Activated naive CD4-positive, alpha-beta T cell treated with anti-CD3 and anti-CD28 coated beads, Interleukin-2, amount 10 ng/mL, durations not matched to agents 7 days and 5 days (primary cell): ENCODE measurements around the gene MYH7B.

Source experiments
- CTCF ChIA-PET: fragments of 350-600 bp; sonication (Branson Sonifier 250); formaldehyde crosslinking; loops from one replicate; lab custom pipeline; 2021; ENCODE audit warnings: antibody characterized with exemption; lab: Charles Lee
- DNase-seq: peaks from one replicate; pipeline ENCODE4 v3.0.0-alpha.2; 2020
- H3K27ac Mint-ChIP-seq: one replicate; pipeline ENCODE4 v1.8.0; 2021; ENCODE audit warnings: mild to moderate bottlenecking, moderate library complexity, mixed read lengths
- H3K27me3 Mint-ChIP-seq: one replicate; pipeline ENCODE4 v1.8.0; 2021; ENCODE audit warnings: mild to moderate bottlenecking, mixed read lengths
- H3K36me3 Mint-ChIP-seq: one replicate; pipeline ENCODE4 v1.8.0; 2021; ENCODE audit warnings: mixed read lengths
- H3K4me1 Mint-ChIP-seq: one replicate; pipeline ENCODE4 v1.8.0; 2021; ENCODE audit warnings: mixed read lengths
- H3K4me3 Mint-ChIP-seq: one replicate; pipeline ENCODE4 v1.8.0; 2021; ENCODE audit warnings: mild to moderate bottlenecking, moderate library complexity, mixed read lengths
- H3K9me3 Mint-ChIP-seq: one replicate; pipeline ENCODE4 v1.8.0; 2021; ENCODE audit warnings: mixed read lengths

The MYH7B gene

DNA sequence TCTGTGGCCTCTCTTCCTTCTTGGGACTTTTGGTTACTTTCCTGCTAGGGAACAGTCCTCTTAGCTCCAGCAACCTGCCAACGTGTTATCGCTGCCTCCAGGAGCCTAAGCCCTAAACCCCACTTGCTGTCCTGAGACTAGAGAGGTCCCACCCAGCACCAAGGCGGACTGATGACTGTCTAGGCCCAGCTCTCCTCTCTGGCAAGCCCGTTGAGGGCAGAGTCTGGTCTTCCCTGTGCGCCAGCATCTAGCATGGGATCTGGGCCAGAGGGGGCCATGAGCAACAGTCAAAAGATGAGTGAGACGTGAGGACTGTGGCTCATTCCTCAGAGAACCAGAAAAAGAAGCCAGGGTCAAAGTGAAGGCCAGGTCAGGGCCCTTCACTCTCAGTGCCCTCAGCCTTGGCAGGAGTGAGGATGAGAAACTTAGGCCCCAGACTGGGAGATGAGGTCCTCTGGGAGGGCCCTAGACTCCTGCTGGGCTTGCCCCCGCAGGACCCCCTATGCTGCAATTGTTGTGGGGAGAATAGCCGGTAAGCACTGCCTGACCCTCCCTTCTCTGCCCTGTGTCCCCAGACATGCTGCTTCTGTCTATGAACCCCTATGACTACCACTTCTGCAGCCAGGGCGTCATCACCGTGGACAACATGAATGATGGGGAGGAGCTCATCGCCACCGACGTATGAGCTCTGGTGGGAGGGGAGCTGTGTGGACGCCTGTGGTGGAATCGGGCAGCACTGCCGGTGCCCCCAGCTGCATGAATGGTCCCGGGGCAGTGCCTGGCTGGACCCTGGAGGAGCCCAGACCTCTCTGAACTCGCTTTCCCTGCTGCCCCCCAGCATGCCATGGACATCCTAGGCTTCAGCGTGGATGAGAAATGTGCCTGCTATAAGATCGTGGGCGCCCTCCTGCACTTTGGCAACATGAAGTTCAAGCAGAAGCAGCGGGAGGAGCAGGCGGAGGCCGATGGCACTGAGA is 30.9 kb downstream of the MYH7B start:
- H3K4me1 Mint-ChIP-seq, result peaks cover 2% of the 10 kb centered on the region
- no peak for DNase-seq
- H3K36me3 Mint-ChIP-seq, result no peaks in the 10 kb centered on the region
- no peak overlapping the region for H3K4me3 Mint-ChIP-seq
- H3K27me3 Mint-ChIP-seq, result peaks cover 43% of the 10 kb centered on the region
- CTCF ChIA-PET, result no interaction called here
- H3K27ac Mint-ChIP-seq, result no peak overlapping the region
- no peaks in the 10 kb centered on the region for H3K9me3 Mint-ChIP-seq

DNA sequence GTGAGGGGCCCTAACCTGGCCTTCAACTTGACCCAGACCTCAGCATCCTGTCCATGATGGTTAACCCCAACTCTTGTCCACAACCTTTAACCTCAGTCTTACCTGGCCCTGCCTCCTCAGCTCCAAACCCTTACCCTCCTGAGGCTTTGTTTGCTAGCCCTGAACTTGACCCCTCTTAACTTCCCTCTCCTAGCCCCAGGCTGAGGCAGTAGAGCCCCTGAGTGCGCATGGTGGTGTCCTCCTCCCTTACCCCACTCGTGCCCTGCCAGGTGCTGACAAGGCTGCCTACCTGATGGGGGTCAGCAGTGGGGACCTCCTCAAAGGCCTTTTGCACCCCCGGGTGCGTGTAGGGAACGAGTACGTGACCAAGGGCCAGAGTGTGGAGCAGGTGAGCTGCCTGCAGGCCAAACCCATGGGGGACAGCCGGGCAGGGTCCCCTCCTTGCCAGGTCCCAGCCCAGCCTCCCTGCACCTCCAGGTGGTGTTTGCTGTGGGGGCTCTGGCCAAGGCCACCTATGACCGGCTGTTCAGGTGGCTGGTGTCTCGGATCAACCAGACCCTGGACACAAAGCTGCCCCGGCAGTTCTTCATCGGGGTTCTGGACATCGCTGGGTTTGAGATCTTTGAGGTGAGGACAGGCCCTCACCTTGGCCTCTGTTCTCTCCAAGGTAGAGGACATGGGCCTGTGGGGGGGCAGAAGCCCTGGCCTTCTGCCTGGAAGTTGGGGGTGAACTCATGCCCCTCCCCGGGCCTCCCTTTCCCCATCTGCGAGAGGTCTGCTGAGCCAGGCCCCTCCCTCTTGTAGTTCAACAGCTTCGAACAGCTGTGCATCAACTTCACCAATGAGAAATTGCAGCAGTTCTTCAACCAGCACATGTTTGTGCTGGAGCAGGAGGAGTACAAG is 31.9 kb downstream of the MYH7B start:
- Mint-ChIP-seq H3K27me3 (peaks cover 37% of the 10 kb centered on the region), H3K36me3 (no peaks in the 10 kb centered on the region), H3K4me3 (no peak overlapping the region), H3K27ac (no peak overlapping the region), H3K9me3 (no peaks in the 10 kb centered on the region), H3K4me1 (peaks cover 2% of the 10 kb centered on the region)
- CTCF ChIA-PET, result interaction anchor here (0.7 kb wide), 1 partner anchor 451 kb away, joined by 4 read pairs; the partner anchor contains the start of gene GDF5
- DNase-seq, result no peak

DNA sequence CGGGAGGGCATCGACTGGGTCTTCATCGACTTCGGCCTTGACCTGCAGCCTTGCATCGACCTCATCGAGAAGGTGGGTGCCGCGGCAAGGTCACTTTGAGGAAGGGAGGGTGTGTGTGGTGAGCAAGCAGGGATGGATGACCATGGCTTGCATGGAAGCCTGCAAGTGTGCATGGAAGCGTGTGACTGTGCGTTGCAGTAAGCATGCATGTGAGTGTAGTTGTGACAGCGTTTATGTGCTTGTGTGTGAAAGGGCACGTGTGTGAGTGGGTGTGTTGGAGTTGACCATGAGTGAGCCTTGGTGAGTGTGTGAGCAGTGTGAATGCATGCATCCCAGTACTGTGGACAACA is 32.5 kb downstream of the MYH7B start:
- Mint-ChIP-seq H3K27me3 (peaks cover 31% of the 10 kb centered on the region), H3K27ac (no peak overlapping the region), H3K9me3 (no peaks in the 10 kb centered on the region), H3K4me1 (peaks cover 2% of the 10 kb centered on the region), H3K4me3 (no peak overlapping the region), H3K36me3 (no peaks in the 10 kb centered on the region)
- no peak for DNase-seq
- CTCF ChIA-PET, result interaction anchor here (0.7 kb wide), 1 partner anchor 450 kb away, joined by 4 read pairs; the partner anchor contains the start of gene GDF5

GRCh38 chr20:34989118-34989517 is 33.5 kb downstream of the MYH7B start:
- Mint-ChIP-seq H3K4me1 (peaks cover 2% of the 10 kb centered on the region), H3K27me3 (peaks cover 21% of the 10 kb centered on the region), H3K9me3 (no peaks in the 10 kb centered on the region), H3K27ac (peak overlapping the region; percentile 45), H3K36me3 (no peaks in the 10 kb centered on the region), H3K4me3 (no peak overlapping the region)
- DNase-seq, result no peak
- CTCF ChIA-PET, result no interaction called here

DNA sequence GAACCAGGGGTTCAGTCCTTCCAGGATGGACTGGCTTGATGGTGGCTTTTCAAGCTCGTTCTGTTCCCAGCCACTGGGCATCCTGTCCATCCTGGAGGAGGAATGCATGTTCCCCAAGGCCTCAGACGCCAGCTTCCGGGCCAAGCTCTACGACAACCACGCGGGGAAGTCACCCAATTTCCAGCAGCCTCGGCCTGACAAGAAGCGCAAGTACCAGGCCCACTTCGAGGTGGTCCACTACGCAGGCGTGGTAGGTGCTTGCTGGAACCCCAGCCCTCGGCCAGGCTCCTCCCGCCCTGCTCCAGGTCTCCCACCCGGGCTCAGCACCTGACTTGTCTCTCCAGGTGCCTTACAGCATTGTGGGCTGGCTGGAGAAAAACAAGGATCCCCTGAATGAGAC is 34.0 kb downstream of the MYH7B start:
- peaks cover 19% of the 10 kb centered on the region for H3K27me3 Mint-ChIP-seq
- H3K4me1 Mint-ChIP-seq, result peaks cover 2% of the 10 kb centered on the region
- H3K9me3 Mint-ChIP-seq, result no peaks in the 10 kb centered on the region
- no peak overlapping the region for H3K27ac Mint-ChIP-seq
- no peaks in the 10 kb centered on the region for H3K36me3 Mint-ChIP-seq
- DNase-seq, result no peak
- no peak overlapping the region for H3K4me3 Mint-ChIP-seq
- CTCF ChIA-PET, result no interaction called here

GRCh38 chr20:34990231-34990630 is 34.6 kb downstream of the MYH7B start:
- CTCF ChIA-PET, result no interaction called here
- Mint-ChIP-seq H3K27me3 (peaks cover 15% of the 10 kb centered on the region), H3K9me3 (no peaks in the 10 kb centered on the region)

GRCh38 chr20:34990661-34991214 is 35.1 kb downstream of the MYH7B start:
- no peaks in the 10 kb centered on the region for H3K9me3 Mint-ChIP-seq
- CTCF ChIA-PET, result no interaction called here
- peaks cover 10% of the 10 kb centered on the region for H3K27me3 Mint-ChIP-seq
- no peak overlapping the region for H3K27ac Mint-ChIP-seq
- no peak overlapping the region for H3K4me3 Mint-ChIP-seq
- DNase-seq, result no peak
- H3K36me3 Mint-ChIP-seq, result peaks cover 2% of the 10 kb centered on the region
- H3K4me1 Mint-ChIP-seq, result no peaks in the 10 kb centered on the region

More at GRCh38 chr20:34990231-34990630, 34.6 kb downstream of the MYH7B start:
- no peak for DNase-seq
- Mint-ChIP-seq H3K27ac (no peak overlapping the region), H3K36me3 (no peaks in the 10 kb centered on the region), H3K4me1 (peaks cover under 1% of the 10 kb centered on the region), H3K4me3 (no peak overlapping the region)

- DNase-seq, result no peak
- Mint-ChIP-seq H3K4me1 (no peaks in the 10 kb centered on the region), H3K27me3 (no peaks in the 10 kb centered on the region)
Measured at GRCh38 chr20:34992751-34993417, 37.2 kb downstream of the MYH7B start.

GRCh38 chr20:34993941-34994508 is 38.4 kb downstream of the MYH7B start:
- Mint-ChIP-seq H3K27ac (no peak overlapping the region), H3K27me3 (no peaks in the 10 kb centered on the region), H3K36me3 (peaks cover 19% of the 10 kb centered on the region), H3K4me1 (no peaks in the 10 kb centered on the region), H3K4me3 (no peak overlapping the region), H3K9me3 (no peaks in the 10 kb centered on the region)
- CTCF ChIA-PET, result no interaction called here
- DNase-seq, result no peak

More at GRCh38 chr20:34992751-34993417, 37.2 kb downstream of the MYH7B start:
- no peak overlapping the region for H3K27ac Mint-ChIP-seq
- H3K9me3 Mint-ChIP-seq, result no peaks in the 10 kb centered on the region
- CTCF ChIA-PET, result no interaction called here
- no peak overlapping the region for H3K4me3 Mint-ChIP-seq
- peaks cover 11% of the 10 kb centered on the region for H3K36me3 Mint-ChIP-seq

DNA sequence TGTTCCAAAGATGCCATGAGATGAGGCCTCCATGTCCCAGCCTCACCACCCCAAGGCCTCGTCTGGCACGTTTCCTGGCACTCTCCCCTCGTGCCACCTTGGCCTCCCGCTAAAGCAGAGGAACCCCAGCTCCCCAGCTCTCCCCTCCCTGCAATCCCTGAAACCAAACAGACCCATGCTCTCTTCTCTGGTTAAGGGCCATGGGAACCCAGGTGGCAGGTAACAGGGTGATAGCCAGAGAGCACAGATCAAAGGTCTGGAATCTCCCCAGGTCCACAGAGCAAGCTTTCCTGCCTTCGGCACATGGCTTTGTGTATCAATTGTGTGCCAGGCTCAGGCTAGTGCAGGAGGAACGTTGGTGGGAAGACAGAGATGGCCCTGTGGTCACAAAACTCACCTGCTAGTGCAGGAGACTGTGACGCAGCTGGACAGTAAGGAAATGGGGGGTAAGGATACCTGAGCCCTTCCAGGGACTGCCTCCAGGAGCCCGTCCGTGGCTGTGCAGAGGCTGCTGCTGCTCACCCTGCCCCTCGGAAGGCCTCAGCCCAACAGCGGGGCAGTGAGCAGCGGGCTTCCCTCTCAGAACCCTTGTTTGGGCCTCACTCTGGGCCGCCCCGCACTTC is 39.0 kb downstream of the MYH7B start:
- no peak for DNase-seq
- Mint-ChIP-seq H3K27ac (peak overlapping the region; percentile 42), H3K4me1 (no peaks in the 10 kb centered on the region), H3K27me3 (no peaks in the 10 kb centered on the region), H3K4me3 (no peak overlapping the region), H3K36me3 (peaks cover 23% of the 10 kb centered on the region), H3K9me3 (no peaks in the 10 kb centered on the region)
- CTCF ChIA-PET, result interaction anchor here (1.0 kb wide), 1 partner anchor 120 kb away, joined by 3 read pairs; no protein-coding TSS in a partner anchor

DNA sequence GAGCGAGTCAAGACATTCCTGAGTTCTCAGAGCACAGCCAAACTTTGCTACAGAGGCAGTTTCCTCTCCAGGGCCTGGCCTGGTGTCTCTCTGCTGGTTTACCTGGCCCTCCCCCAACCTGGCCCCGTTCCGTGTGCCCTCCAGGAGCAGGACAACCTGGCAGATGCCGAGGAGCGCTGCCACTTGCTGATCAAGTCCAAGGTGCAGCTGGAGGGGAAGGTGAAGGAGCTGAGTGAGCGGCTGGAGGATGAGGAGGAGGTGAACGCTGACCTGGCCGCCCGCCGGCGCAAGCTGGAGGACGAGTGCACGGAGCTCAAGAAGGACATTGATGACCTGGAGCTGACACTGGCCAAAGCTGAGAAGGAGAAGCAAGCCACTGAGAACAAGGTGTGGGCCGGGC is 39.5 kb downstream of the MYH7B start:
- Mint-ChIP-seq H3K4me3 (no peak overlapping the region), H3K27ac (peak overlapping the region; percentile 42), H3K27me3 (no peaks in the 10 kb centered on the region), H3K9me3 (no peaks in the 10 kb centered on the region), H3K36me3 (peaks cover 23% of the 10 kb centered on the region), H3K4me1 (no peaks in the 10 kb centered on the region)
- CTCF ChIA-PET, result interaction anchor here (1.0 kb wide), 1 partner anchor 120 kb away, joined by 3 read pairs; no protein-coding TSS in a partner anchor
- DNase-seq, result no peak

GRCh38 chr20:34995696-34996095 is 40.0 kb downstream of the MYH7B start:
- no peaks in the 10 kb centered on the region for H3K4me1 Mint-ChIP-seq
- H3K27ac Mint-ChIP-seq, result peak overlapping the region; percentile 19
- H3K36me3 Mint-ChIP-seq, result peaks cover 24% of the 10 kb centered on the region
- H3K4me3 Mint-ChIP-seq, result no peak overlapping the region
- no peak for DNase-seq
- H3K27me3 Mint-ChIP-seq, result no peaks in the 10 kb centered on the region
- CTCF ChIA-PET, result interaction anchor here (1.0 kb wide), 1 partner anchor 121 kb away, joined by 3 read pairs; no protein-coding TSS in a partner anchor
- H3K9me3 Mint-ChIP-seq, result no peaks in the 10 kb centered on the region
